Activated T-helper 2 cell treated with anti-CD3 and anti-CD28 coated beads, Interferon-gamma antibody, Interleukin-2, Interleukin-4, amounts not matched to agents 10 μg/mL and 5 μg/mL and 100 μg/mL, durations not matched to agents 14 hours and 24 hours and 36 hours (primary cell): ENCODE data around the gene OR8S1. TPM values are rescaled to one million over a fixed set of nuclear protein-coding genes. Genes with fewer than 3 reads are reported as not detected.

Experiments used
- DNase-seq: peaks from one replicate; pipeline ENCODE4 v3.0.0; 2021; ENCODE audit warnings: low spot score
- H3K27ac Mint-ChIP-seq: one replicate; pipeline ENCODE4 v1.8.0; 2021; ENCODE audit warnings: mixed read lengths
- H3K27me3 Mint-ChIP-seq: one replicate; pipeline ENCODE4 v1.8.0; 2021; ENCODE audit warnings: low read depth, mixed read lengths
- H3K36me3 Mint-ChIP-seq: one replicate; pipeline ENCODE4 v1.8.0; 2021; ENCODE audit warnings: low read depth, mixed read lengths
- H3K4me1 Mint-ChIP-seq: one replicate; pipeline ENCODE4 v1.8.0; 2021; ENCODE audit warnings: low read depth, mixed read lengths
- H3K4me3 Mint-ChIP-seq: one replicate; pipeline ENCODE4 v1.8.0; 2021; ENCODE audit warnings: low read depth, mild to moderate bottlenecking, moderate library complexity, mixed read lengths
- H3K9me3 Mint-ChIP-seq: one replicate; pipeline ENCODE4 v1.8.0; 2021; ENCODE audit warnings: mixed read lengths
- intact Hi-C: fragments of 100-400 bp; cut with micrococcal nuclease; formaldehyde crosslinking; loops from one replicate; pipeline ENCODE4 v1.15.1; 2023
- total RNA-seq: library from RNA; stranded (reverse); gene quantifications from 2 replicates; pipeline ENCODE4 v1.2.3, GENCODE V29; 2022

Gene OR8S1
- total RNA-seq, 1 donor from 2014 or later = not detected

- Mint-ChIP-seq H3K27me3 (peaks cover 11% of the 10 kb centered on the region), H3K27ac (no peak overlapping the region), H3K36me3 (no peaks in the 10 kb centered on the region), H3K4me1 (peaks cover 1% of the 10 kb centered on the region), H3K4me3 (no peak overlapping the region), H3K9me3 (no peaks in the 10 kb centered on the region)
- intact Hi-C loops = no loop called here
- DNase-seq = no peak
Measured at GRCh38 chr12:48572326-48572725, 46.9 kb downstream of the OR8S1 start.

Other genes with a start within 250 kb of the OR8S1 start
- 5.4 and 6.4 TPM in 2 replicates for gene ZNF641, start 174.7 kb upstream of the OR8S1 start, total RNA-seq
- gene ANP32D, start 53.1 kb upstream of the OR8S1 start, total RNA-seq = not detected in 2 replicates
- not detected in 2 replicates for gene C12orf54, start 43.1 kb upstream of the OR8S1 start, total RNA-seq
- not detected in 2 replicates for gene LALBA, start 44.4 kb downstream of the OR8S1 start, total RNA-seq
- 59.5 and 62.7 TPM in 2 replicates for gene KANSL2, start 156.6 kb downstream of the OR8S1 start, total RNA-seq
- 70.2 and 71.9 TPM in 2 replicates for gene CCNT1, start 191.1 kb downstream of the OR8S1 start, total RNA-seq